Measurements from ENCODE around the gene DAPK3.

Gene DAPK3

DNA sequence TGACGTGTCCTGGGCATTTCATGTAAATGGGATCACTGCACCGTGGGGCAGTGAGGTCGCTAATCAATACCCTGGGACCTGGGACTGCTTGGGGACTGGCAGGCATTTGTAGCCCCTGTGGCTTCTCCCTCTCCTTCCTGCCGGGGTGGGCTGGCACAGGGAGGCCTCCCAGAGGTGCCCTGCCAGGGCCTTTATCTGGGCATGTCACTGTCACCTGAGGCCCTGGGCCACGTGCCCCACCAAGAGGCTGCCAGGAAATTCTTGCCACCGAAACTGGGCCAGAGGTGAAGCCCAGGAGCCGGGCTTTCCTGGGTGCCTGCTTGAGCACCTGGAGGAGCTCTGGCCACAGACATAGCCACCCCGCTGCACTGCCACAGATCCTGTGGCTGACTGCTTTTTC, 39.9 kb downstream of the DAPK3 start:
- Mint-ChIP-seq H3K4me3 (no peak overlapping the region), H3K4me1 (ENCODE audit: low read depth in 2 of 2) (no peaks in the 10 kb centered on the region), H3K27ac (no peak overlapping the region), H3K9me3 (no peaks in the 10 kb centered on the region), H3K27me3 (peaks cover 10 to 36% of the 10 kb centered on the region in 2 donors), H3K36me3 (ENCODE audit: insufficient read depth) (no peaks in the 10 kb centered on the region)
- DNase-seq, result no peak
- ATAC-seq (replicated peaks), result no peak

DNA sequence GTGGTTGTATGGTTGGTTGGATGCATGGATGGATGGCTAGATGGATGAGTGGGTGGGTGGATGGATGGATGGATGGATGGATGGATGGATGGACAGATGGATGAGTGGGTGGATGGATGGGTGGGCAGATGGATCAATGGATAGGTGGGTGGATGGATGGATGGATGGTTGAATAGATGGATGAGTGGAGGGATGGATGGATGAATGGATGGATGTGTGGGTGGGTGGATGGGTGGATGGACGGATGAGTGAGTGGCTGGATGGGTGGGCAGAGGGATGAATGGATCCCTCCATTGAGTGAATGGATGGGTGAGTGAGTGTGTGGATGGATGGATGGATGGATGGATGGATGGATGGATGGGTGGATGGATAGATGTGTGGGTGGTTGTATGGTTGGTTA, 47.0 kb downstream of the DAPK3 start:
- Mint-ChIP-seq H3K4me3 (no peak overlapping the region), H3K36me3 (ENCODE audit: insufficient read depth) (no peaks in the 10 kb centered on the region), H3K9me3 (peaks cover 5 to 15% of the 10 kb centered on the region in 2 donors), H3K27ac (no peak overlapping the region), H3K27me3 (peaks cover 13 to 19% of the 10 kb centered on the region in 2 donors), H3K4me1 (ENCODE audit: low read depth in 2 of 2) (no peaks in the 10 kb centered on the region)
- no peak for ATAC-seq (replicated peaks)
- no peak for DNase-seq

DNA sequence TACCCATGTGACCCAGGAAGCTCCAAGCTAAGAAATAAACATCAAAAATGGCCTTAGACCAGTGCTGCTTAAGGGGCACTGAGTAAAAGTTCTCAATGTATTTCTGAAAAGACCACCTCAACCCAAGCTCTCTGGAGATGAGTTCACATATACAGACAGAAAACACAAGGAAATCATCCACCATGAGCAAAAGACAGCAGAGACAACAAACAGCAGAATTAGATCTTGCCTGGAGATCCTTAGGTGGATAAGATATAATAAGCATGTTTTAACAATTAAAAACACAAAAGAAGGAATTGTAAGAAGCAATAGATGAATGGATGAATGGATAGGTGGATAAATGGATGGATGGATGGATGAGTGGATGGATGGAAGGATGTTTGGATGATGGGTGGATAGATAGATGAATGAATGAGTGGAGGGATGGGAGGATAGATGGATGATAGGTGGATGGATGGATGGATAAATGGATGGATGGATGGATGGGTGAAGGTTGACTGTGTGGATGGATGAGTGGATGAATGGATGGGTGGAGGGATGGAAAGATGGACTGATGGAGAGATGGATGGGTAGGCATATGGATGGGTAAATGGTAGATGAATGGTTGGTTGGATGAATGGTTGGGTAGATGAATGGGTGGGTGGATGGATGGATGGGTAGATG, 47.7 kb downstream of the DAPK3 start:
- Mint-ChIP-seq H3K4me1 (ENCODE audit: low read depth in 2 of 2) (no peaks in the 10 kb centered on the region), H3K27me3 (peaks cover 13 to 19% of the 10 kb centered on the region in 2 donors), H3K27ac (no peak overlapping the region), H3K36me3 (ENCODE audit: insufficient read depth) (no peaks in the 10 kb centered on the region), H3K9me3 (peaks cover 5 to 15% of the 10 kb centered on the region in 2 donors), H3K4me3 (no peak overlapping the region)
- ATAC-seq (replicated peaks) (no peak), DNase-seq (no peak)

DNA sequence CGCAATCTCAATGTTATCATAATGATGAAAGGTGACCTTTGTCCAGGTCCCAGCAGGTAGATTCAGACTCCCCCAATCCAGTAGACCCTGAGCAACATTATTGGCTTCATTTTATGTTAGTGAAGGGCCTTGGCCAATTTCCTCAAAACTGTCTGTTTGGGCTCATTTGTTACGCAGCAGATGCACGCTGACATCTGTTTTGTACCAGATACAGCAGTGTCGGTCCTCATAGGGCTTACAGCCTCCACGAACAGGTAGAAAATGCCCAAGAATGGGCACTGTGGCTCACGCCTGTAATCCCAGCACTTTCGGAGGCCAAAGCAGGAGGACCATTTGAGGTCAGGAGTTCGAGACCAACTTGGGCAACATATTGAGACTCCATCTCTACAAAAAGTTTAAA, 51.1 kb downstream of the DAPK3 start:
- Mint-ChIP-seq H3K27me3 (peaks cover 13 to 21% of the 10 kb centered on the region in 2 donors), H3K36me3 (ENCODE audit: insufficient read depth) (no peaks in the 10 kb centered on the region), H3K9me3 (peaks cover 5 to 15% of the 10 kb centered on the region in 2 donors), H3K4me3 (no peak overlapping the region), H3K4me1 (ENCODE audit: low read depth in 2 of 2) (no peaks in the 10 kb centered on the region), H3K27ac (no peak overlapping the region)
- no peak for ATAC-seq (replicated peaks)
- DNase-seq, result no peak

DNA sequence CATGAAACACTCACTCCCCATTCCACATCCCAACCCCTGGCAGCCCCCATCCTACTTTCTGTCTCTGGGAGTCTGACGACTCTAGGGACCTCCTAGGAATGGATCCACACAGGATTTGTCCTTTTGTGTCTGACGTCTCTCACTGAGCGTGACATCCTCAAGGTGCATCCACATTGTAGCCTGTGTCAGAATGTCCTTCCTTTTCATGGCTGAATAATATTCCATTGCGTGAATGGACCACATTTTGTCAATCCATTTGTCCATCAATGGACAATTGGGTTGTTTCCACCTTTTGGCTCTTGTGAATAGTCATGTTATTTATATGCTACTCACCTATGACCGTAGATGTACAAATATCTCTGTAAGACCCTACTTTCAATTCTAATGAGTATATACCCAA, 54.9 kb downstream of the DAPK3 start:
- ATAC-seq (replicated peaks) (no peak), DNase-seq (no peak)
- no peaks in the 10 kb centered on the region for H3K4me1 Mint-ChIP-seq (ENCODE audit: low read depth in 2 of 2)
- H3K9me3 Mint-ChIP-seq, result no peaks in the 10 kb centered on the region
- no peak overlapping the region for H3K27ac Mint-ChIP-seq
- no peaks in the 10 kb centered on the region for H3K36me3 Mint-ChIP-seq (ENCODE audit: insufficient read depth)
- peaks cover 6 to 10% of the 10 kb centered on the region in 2 donors for H3K27me3 Mint-ChIP-seq
- no peak overlapping the region for H3K4me3 Mint-ChIP-seq

DNA sequence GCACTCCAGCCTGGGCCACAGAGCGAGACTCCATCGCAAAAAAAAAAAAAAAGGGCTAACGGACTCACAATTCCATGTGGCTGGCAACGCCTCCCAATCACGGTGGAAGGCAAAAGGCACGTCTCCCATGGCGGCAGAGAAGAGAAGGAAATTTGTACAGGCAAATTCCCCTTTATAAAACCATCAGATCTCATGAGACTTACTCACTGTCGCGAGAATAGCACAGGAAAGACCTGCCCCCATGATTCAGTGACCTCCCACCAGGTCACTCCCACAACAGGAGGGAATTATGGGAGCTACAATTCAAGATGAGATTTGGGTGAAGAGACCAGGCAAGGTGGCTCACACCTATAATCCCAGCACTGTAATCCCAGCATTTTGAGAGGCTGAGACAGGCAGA, 56.7 kb downstream of the DAPK3 start:
- no peak for ATAC-seq (replicated peaks)
- Mint-ChIP-seq H3K4me3 (no peak overlapping the region), H3K27ac (no peak overlapping the region)

DNA sequence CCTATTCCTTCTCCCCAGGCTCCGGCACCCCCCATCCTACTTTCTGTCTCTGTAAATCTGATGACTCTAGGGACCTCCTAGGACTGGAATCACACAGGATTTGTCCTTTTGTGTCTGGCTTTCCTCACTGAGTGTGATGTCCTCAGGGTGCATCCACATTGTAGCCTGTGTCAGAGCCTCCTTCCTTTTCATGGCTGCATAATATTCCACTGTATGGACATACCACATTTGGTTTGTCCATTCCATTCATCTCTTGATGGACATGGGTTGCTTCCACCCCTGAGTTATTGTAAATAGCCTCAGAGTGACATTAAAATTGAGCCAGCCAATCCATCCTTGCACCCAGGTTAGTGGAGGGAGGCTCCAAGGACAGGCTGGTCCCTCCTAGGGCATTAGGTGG, 60.8 kb downstream of the DAPK3 start:
- H3K9me3 Mint-ChIP-seq, result no peaks in the 10 kb centered on the region
- H3K36me3 Mint-ChIP-seq (ENCODE audit: insufficient read depth), result no peaks in the 10 kb centered on the region
- ATAC-seq (replicated peaks) (no peak), DNase-seq (no peak)
- H3K27ac Mint-ChIP-seq, result no peak overlapping the region
- H3K27me3 Mint-ChIP-seq, result peaks cover 0 to 13% of the 10 kb centered on the region in 2 donors
- no peak overlapping the region for H3K4me3 Mint-ChIP-seq
- no peaks in the 10 kb centered on the region for H3K4me1 Mint-ChIP-seq (ENCODE audit: low read depth in 2 of 2)

More for the DNA sequence above, 56.7 kb downstream of the DAPK3 start:
- no peak for DNase-seq
- Mint-ChIP-seq H3K27me3 (peaks cover 6 to 10% of the 10 kb centered on the region in 2 donors), H3K9me3 (no peaks in the 10 kb centered on the region), H3K36me3 (ENCODE audit: insufficient read depth) (no peaks in the 10 kb centered on the region), H3K4me1 (ENCODE audit: low read depth in 2 of 2) (no peaks in the 10 kb centered on the region)
